GM20431 (cell line): ENCODE data around the gene FOSL2.
"Not testable (repeated sequence)": the region's sequence is repeated elsewhere in the genome, so short reads cannot be mapped to it uniquely, and the experiment has no call there.

ENCODE experiments used
- in situ Hi-C: fragments of 300-500 bp; cut with MseI, MboI; formaldehyde crosslinking; loops from one replicate; pipeline ENCODE4 v1.15.0; 2020; ENCODE audit warnings: low sequenced_read_pairs; ENCODE audit not compliant: unreplicated experiment

Gene FOSL2

GRCh38 chr2:28370354-28370753 is 22.3 kb upstream of the FOSL2 start:
- in situ Hi-C loops = no loop called here

- in situ Hi-C loops = not testable (repeated sequence)
These were observed 20.9 kb upstream of the FOSL2 start for GRCh38 chr2:28371728-28372127.

DNA sequence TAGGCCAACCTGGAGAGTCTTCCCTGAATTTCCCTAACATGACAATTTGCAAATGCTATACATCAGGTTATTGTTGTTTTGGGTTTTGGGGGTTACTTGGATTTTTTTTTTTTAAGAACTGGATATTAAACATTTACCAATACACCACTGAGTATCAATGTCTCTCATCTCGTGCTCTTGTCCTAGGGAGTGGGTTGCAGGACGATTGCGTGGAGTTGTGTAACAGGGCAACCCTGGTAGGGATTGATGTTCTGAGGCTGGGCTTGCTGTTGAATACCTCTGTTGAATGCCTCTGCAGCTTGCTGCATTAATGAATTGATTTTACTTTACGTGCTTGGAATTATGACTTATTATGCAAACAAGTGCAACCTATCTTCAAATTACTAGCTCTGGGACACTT is 18.8 kb upstream of the FOSL2 start:
- in situ Hi-C loops = no loop called here

- in situ Hi-C loops = no loop called here
These were observed 18.3 kb upstream of the FOSL2 start for GRCh38 chr2:28374331-28374730.

DNA sequence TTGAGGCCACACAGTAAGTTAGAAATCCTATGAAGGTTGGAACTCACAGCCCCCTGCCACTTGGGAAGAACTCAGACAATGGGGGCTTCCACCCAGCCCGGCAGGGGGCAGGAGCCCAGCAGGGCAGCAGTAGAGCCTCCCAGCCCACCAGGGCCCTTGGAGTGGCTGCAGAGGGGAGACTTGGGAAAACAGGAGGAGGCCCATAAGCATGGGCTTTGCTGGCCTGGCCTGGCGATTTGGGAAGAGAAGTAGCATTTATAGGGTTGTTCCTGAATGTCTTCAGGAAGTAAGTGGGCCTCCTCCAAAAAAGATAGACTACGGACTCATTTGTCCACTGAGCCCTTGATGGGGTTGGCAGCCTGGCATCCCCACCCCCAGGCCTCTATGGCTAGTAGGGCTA is 17.4 kb upstream of the FOSL2 start:
- in situ Hi-C loops = no loop called here

- in situ Hi-C loops = no loop called here
These were observed 16.7 kb upstream of the FOSL2 start for GRCh38 chr2:28375742-28376631.

DNA sequence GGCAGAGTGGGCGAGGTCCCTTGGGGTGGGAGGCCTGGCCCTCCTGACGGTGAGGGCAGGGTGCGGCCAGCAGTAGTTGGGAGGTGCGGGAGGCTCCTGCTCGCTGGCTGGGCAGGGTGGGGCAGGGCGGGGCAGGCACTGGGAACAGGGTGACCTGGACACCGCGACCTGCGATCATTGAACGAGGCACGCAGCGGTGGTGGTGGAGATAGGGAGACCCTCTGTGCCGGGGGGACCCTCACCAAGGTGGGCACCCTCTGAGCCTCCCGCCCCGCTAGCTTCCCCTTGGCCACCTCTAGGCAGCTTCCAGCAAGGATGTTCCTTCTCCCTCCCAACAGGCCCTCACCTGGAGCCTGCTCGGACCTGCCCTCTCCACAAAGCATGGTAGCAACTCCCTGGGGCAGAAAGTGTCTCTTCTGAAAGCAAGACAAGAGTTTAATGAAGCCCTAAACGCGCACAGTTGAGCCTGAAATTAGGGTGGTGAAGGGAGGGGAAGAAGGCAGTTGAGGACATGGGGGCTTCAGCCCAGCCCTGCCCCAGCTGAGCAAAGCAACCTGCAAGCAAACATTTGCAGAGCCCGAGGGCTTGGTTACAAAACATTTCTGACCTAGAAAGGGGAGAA is 15.4 kb upstream of the FOSL2 start:
- in situ Hi-C loops = no loop called here

- in situ Hi-C loops = no loop called here
These were observed 14.5 kb upstream of the FOSL2 start for GRCh38 chr2:28377984-28378678.

DNA sequence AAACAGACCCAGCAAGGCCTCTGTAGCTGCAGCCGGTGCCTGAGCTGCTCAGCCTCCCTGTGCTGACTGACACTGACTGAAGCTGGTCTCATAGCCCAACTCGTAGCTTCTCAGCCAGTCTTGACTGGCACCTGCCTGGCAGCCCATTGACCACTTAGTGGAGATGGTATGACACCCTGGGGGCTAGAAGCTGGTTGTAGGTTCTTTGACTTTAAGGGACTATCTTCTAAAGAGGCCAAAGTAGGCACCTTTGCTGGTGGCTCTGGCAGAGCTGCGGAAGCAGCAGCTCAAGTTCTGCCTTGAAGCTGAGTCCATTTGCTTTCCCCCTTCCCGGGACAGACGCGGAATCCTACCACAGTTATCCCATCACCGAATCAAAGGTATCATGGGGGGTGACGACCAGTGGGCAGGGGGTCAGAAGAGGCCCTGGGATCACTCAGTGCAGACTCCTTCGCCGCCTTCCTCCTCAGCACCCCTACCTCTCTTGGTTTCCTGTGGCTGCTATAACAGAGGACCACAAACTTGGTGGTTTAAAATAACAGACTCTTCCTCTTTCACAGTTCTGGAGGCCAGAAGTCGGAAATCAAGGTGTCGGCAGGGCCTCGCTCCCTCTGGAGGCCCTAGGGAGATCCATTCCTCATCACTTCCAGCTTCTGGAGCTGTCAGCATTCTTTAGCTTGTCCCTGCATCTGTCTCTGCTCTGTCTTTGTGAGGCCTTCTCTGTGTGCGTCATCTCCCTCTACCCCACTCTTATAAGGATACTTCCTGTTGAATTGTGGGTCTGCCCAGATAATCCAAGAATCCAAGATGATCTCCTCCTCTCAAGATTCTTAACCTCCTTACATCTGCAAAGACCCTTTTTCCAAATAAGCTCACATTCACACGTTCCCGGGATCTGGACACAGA is 13.7 kb upstream of the FOSL2 start:
- in situ Hi-C loops = no loop called here

DNA sequence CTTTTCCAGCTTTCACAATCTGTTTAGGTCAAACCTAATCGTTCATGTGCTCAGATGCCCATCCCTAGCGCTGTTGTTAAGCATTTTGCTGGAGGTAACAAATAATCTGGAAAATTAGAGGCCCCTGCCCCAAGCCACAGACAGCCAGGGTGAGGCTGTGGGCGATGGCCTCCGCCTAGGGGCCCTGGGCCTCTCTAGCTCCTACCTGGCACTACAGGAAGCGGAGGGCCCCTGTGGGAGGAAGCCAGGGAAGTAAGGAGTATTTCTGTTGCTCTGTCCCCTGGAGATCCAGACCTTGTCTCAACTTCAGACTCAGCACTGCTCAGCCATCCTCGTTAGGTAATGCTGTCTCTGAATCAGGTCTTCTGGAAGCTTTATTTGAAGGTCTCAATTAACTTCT is 12.4 kb upstream of the FOSL2 start:
- in situ Hi-C loops = no loop called here

GRCh38 chr2:28381225-28382180 is 11.2 kb upstream of the FOSL2 start:
- in situ Hi-C loops = no loop called here

GRCh38 chr2:28382755-28383154 is 9.9 kb upstream of the FOSL2 start:
- in situ Hi-C loops = no loop called here

DNA sequence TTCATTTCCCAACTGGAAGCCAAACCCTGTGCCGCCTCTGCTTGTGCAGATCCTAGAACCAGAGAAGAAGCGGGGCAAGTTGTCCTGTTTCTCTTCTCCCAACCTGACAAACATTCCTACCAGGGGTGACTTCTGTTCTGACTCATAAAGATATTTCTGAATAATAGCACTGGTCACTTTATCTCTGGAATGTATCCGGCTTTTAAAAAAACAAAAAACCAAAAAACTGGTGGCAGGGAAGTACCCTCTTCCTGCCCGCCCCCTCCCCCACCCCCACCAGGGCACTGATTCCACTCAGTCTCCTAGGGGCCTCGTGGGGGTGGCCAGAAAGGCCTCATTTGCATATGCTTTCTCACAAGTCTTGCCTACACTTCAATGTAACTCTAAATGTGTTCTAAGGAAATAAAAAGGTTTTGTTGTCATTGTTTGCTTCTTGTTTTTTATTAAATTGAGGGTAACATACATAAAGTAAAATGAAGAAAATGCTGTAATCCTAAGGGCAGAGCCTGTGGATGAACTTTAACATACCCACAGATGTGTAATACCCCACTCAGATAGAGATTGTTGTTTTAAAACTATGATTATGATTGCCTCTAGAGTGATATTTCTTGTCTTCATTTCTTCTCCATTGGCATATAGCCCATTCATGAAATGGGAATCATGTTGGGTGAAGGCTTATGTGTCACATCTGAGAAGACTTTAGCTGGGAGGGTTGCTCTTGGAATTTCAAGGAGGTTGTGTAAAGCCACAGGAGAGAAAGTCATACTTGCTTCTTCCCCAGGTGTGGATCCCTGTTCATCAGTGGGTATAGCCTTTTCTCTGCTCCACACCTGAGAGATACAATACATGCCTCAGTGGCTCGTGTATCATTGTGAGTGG is 5.3 kb upstream of the FOSL2 start:
- in situ Hi-C loops = no loop called here

DNA sequence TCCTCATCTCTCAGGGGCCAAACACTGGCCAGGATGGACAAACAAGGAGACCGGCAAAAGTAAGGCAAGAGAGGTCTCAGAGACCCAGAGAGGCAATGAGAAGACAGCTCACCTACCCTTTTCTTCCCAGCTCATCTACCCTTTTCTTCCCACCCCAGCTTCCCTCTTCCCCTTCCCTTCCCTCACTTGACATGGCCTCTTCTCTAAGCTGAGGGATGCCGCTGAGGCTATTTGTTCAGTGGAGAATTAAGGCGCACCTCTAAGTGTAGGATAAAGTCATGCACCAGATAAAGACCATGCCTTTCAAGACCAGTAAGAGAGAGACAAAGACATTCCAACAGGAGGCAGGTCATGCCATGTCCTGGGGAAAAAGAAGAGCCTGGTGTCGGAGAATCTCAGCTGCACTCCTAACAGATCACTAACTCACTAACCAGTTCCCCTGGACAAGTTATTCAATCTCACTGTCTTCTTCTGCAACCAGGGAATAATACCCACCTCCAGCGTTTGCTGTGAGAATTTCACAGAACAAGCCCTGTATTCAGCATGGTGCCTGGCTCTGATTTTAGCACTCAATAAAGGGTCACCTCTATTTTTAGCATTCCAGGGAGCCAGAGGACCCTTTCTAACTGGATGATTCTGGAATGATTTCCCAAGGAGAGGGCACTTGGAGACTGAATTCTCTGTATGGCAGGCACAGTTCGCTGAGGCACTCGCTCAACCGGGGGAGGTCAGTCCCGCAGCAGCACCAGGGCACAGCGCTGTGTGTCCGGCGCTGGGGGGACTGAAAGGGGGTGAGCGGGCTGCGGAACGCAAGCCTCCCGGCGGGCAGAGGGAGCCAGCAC is 3.0 kb upstream of the FOSL2 start:
- in situ Hi-C loops = no loop called here

DNA sequence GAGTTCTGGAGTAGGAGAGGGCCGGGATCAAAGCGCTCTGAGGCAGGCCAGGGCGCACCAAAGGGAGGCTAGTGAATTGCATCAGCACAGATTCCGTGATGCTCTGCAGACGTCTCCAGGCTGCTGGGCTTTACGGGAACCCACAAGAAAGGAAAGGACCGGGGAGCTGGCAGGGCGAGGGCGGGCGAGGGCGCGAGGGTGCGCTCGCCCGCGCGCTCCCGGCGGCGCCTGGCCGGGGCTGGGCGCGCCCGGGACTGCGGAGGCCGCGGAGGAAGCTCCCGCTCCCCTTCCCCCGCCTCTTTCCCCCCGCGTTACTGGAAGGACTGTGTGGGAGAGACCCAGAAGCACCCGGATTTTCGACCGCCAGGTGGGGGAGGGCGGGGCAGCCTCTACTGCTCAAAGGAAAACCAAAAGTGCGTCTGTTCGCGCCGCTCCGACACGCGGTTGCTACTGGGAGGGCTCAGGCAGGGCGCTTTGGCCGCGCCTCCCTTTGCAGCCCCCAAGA is 2.4 kb upstream of the FOSL2 start:
- in situ Hi-C loops = no loop called here

DNA sequence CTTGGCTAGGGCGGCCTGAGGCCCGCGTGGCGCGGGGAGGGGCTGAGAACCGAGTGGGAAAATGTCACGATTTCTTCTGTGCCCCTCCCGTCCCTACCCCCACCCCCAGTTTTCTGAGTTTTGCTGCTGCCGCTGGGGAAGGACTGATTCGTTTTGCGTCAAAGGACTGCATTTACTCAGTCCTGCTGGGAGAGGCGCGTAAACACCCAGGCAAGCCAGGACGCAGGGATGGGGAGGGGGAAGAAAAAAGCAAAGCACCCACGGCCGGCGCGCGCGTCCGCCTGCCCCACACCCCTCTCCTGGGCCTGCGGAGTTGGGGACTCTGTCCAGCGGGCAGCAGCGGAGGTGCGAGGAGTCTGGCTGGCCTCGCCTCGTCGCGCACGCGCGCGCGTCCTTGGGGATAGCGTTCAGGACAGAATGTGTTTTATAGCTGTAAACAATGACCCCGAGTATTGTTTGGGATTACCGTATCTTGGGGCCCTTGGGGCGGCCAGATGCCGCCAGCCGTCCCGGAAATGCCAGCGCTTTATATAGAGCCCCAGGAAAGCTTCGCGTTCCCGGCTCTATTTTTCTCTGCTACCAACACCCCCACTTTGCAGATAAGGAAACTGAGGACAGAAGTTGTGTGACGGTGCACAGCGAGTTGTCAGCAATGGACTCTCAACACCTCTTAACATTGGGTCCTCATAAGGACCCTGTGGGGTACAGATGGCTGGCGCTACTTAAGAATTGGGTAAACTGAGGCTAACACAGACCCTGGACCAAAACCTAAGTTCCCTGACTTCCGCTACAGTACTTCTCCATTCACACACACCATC is 1.7 kb upstream of the FOSL2 start:
- in situ Hi-C loops = no loop called here
